GM18526 (cell line): Measurements from ENCODE around the gene VAV2.

Experiments
- POLR2A ChIP-seq: IDR thresholded peaks from 3 replicates; pipeline ENCODE4 v1.6.1; 2011; ENCODE audit not compliant: insufficient read length; ENCODE audit errors: extremely low read depth

The VAV2 gene

GRCh38 chr9:133768859-133769510, 223.1 kb downstream of the VAV2 start:
- TF ChIP-seq POLR2A, result no peak

- no peak for TF ChIP-seq POLR2A
Measured at GRCh38 chr9:133768371-133768858, 223.7 kb downstream of the VAV2 start.

- TF ChIP-seq POLR2A, result no peak
Measured at GRCh38 chr9:133767625-133768024, 224.5 kb downstream of the VAV2 start.

- TF ChIP-seq POLR2A, result no peak
Measured at GRCh38 chr9:133767008-133767407, 225.1 kb downstream of the VAV2 start.

- TF ChIP-seq POLR2A, result no peak
Measured at GRCh38 chr9:133763272-133764183, 228.6 kb downstream of the VAV2 start.

GRCh38 chr9:133762488-133763271, 229.4 kb downstream of the VAV2 start:
- TF ChIP-seq POLR2A, result no peak

- no peak for TF ChIP-seq POLR2A
Measured at GRCh38 chr9:133761641-133762248, 230.4 kb downstream of the VAV2 start.

- no peak for TF ChIP-seq POLR2A
Measured at GRCh38 chr9:133760713-133761290, 231.3 kb downstream of the VAV2 start.

GRCh38 chr9:133759946-133760345, 232.2 kb downstream of the VAV2 start:
- TF ChIP-seq POLR2A, result no peak

- TF ChIP-seq POLR2A, result no peak
Measured at GRCh38 chr9:133759146-133759900, 232.8 kb downstream of the VAV2 start.

- no peak for TF ChIP-seq POLR2A
Measured at GRCh38 chr9:133758228-133758627, 233.9 kb downstream of the VAV2 start.

- no peak for TF ChIP-seq POLR2A
Measured at GRCh38 chr9:133754688-133755227, 237.4 kb downstream of the VAV2 start.

- TF ChIP-seq POLR2A, result no peak
Measured at GRCh38 chr9:133754187-133754586, 237.9 kb downstream of the VAV2 start.
